Mucosa of rectum (tissue), 2 donors: ENCODE results near the gene SFXN3.

ENCODE experiments used
- H3K27ac ChIP-seq, 2 donors: one replicate each; pipeline ENCODE4 v1.7.0; 2013; ENCODE audit warnings: inconsistent platforms in 2 of 2, low read depth in 2 of 2, low read length in 2 of 2
- H3K27me3 ChIP-seq, 2 donors: one replicate each; pipeline ENCODE4 v1.7.0; 2013; ENCODE audit warnings: low read length in 2 of 2; ENCODE audit not compliant: control insufficient read depth in 2 of 2, insufficient read depth in 2 of 2
- H3K36me3 ChIP-seq, 2 donors: one replicate each; pipeline ENCODE4 v1.7.0; 2013; ENCODE audit warnings: low read length in 2 of 2; ENCODE audit not compliant: control insufficient read depth in 2 of 2, insufficient read depth in 2 of 2
- H3K4me1 ChIP-seq, 2 donors: one replicate each; pipeline ENCODE4 v1.7.0; 2013; ENCODE audit warnings: low read length in 2 of 2, mild to moderate bottlenecking in 1 of 2; ENCODE audit not compliant: control insufficient read depth in 2 of 2, insufficient read depth in 2 of 2
- H3K4me3 ChIP-seq, 2 donors: one replicate each; pipeline ENCODE4 v1.7.0; 2013; ENCODE audit warnings: low read length in 2 of 2
- H3K9ac ChIP-seq, 2 donors: one replicate each; pipeline ENCODE4 v1.7.0; 2013; ENCODE audit warnings: low read length in 2 of 2, low read depth in 1 of 2, mild to moderate bottlenecking in 1 of 2
- H3K9me3 ChIP-seq, 2 donors: one replicate each; pipeline ENCODE4 v1.7.0; 2013; ENCODE audit warnings: low read length in 2 of 2; ENCODE audit not compliant: control insufficient read depth in 2 of 2
- donor health status: healthy.
- donor health status: Normal muscosa, but diverticular disease.

The SFXN3 gene

DNA sequence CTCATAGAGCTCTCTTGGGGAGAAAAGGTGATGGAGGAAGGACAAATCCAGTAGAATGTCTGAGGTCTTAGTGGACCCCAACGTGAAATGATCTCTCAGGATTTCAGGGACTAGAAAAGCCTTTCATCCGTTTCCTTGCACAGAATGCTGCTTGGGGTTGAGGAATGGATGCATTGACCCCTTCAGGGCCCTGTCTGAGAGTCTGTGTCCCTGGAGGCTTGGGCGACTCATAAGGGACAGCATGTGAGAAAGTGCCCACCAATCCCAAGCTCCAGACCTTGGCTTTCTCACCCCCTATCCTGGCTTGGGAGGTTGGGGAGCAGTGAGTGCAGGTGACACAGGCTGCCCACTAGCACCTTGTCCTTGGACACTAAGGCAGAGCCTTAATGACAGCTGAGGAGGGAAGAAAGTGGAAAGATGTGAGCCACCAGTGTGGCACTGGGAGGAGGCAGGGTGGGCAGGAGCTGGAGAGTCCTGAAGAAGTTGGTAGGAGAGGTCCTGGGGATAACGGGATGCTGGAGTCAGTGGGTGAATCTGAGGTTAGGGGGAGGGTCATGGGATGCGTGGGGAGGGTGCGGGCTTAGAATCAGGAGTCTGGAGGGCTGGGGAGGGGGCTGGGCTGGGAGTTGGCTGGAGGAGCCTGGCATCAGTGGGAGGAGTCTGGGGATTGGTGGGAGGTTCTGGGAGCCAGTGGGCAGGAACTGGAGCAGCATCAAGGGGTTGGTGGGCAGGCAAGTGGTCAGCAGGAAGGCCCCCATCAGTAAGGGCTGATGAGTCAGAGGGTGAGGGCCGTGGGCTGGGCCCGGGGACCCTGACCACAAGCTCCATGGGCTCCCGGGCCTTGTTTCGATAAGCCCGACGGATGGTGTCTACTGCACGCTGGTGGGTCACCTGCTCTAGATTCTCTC is 22.9 kb upstream of the SFXN3 start:
- peak overlapping the region in 1 of 2 donors; percentile 17 for H3K27ac ChIP-seq
- H3K4me1 ChIP-seq: peaks cover 3 to 4% of the 10 kb centered on the region in 2 donors
- no peaks in the 10 kb centered on the region for H3K9me3 ChIP-seq
- H3K36me3 ChIP-seq: peaks cover 12 to 25% of the 10 kb centered on the region in 2 donors
- no peak overlapping the region for H3K4me3 ChIP-seq
- no peaks in the 10 kb centered on the region for H3K27me3 ChIP-seq
- no peak overlapping the region for H3K9ac ChIP-seq

DNA sequence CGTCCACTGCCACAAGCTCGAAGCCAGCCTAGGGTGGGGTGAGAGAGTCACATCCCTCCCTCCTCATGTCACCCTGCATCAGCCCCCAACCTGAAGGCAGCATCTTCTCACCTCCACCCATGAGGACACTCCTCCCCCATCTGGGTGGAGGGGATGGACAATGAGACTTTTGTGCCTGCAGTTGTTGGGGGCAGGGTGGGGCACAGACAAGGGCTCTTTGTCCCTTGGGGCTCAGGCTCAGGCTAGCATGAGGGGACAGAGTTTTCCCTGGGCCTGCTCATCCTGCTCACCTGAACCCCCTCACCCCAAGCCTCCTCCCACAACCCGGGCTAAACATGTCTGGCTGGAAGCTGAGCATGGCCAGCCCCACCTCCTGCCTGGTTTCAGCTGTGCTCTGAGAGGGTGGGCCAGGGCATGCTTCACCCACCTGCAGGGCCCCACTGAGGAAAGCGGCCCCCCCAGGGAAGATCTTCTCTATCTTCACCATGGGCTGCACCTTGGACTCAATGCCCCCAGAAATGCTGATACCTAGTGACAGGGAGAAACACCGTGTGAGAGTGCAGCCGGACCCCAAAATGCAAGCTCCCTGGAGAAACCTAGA is 22.1 kb upstream of the SFXN3 start:
- H3K4me3 ChIP-seq: no peak overlapping the region
- no peak overlapping the region for H3K27ac ChIP-seq
- no peaks in the 10 kb centered on the region for H3K27me3 ChIP-seq
- peaks cover 8 to 20% of the 10 kb centered on the region in 2 donors for H3K36me3 ChIP-seq
- no peak overlapping the region for H3K9ac ChIP-seq
- H3K9me3 ChIP-seq: no peaks in the 10 kb centered on the region
- H3K4me1 ChIP-seq: peaks cover 4% of the 10 kb centered on the region in 2 donors

GRCh38 chr10:101010329-101010728 is 20.7 kb upstream of the SFXN3 start:
- peaks cover 4% of the 10 kb centered on the region in 2 donors for H3K4me1 ChIP-seq

DNA sequence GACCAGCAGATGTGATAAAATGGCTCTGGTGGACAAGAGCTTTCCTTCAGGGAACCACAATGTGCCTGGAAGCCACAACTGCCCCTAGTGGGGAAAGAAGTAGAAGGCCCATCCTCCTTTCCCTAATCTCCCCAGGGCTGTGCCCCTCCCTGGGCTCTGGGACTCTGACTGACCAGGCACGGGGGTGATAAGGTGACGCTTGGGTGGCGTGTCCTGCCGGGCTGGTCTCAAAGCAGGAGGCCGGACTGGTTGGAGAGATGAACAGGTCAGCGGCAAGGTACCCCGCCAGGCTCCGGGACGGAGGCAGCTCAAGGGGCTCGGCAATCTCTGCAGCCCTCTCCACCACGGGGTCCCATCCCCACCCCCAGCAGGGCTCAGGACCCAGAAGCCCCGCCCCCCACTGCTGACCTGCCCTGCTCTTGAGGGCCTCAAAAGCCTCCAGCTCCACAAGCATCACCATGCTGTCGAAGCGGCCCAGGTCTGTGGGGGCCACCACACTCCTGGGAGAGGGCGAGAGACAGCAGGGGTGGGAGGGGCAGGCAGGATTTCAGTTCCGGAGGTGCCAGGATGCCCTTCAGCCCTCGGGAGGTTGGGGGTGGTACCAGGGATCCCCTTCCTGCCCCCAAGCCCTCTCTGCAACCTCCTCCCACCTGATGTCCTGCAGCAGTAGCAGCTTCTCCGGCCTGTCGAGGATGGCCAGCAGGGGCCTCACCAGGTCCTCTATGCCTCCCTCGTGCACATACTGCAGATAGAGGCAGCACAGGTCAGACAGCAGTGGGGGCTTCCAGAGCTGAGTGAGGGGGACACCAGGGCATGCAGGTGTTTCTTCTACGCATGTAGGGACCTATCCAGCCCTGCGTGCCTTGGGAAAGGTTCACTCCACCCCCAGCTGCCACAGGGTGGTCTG is 19.3 kb upstream of the SFXN3 start:
- H3K36me3 ChIP-seq: no peaks in the 10 kb centered on the region
- H3K9me3 ChIP-seq: no peaks in the 10 kb centered on the region
- peaks cover 4% of the 10 kb centered on the region in 2 donors for H3K4me1 ChIP-seq
- H3K4me3 ChIP-seq: no peak overlapping the region
- H3K9ac ChIP-seq: no peak overlapping the region
- H3K27me3 ChIP-seq: no peaks in the 10 kb centered on the region
- H3K27ac ChIP-seq: no peak overlapping the region

More at GRCh38 chr10:101010329-101010728, 20.7 kb upstream of the SFXN3 start:
- Histone ChIP-seq H3K27ac (no peak overlapping the region), H3K27me3 (no peaks in the 10 kb centered on the region), H3K4me3 (no peak overlapping the region), H3K36me3 (peaks cover 7 to 11% of the 10 kb centered on the region in 2 donors), H3K9ac (no peak overlapping the region), H3K9me3 (no peaks in the 10 kb centered on the region)

DNA sequence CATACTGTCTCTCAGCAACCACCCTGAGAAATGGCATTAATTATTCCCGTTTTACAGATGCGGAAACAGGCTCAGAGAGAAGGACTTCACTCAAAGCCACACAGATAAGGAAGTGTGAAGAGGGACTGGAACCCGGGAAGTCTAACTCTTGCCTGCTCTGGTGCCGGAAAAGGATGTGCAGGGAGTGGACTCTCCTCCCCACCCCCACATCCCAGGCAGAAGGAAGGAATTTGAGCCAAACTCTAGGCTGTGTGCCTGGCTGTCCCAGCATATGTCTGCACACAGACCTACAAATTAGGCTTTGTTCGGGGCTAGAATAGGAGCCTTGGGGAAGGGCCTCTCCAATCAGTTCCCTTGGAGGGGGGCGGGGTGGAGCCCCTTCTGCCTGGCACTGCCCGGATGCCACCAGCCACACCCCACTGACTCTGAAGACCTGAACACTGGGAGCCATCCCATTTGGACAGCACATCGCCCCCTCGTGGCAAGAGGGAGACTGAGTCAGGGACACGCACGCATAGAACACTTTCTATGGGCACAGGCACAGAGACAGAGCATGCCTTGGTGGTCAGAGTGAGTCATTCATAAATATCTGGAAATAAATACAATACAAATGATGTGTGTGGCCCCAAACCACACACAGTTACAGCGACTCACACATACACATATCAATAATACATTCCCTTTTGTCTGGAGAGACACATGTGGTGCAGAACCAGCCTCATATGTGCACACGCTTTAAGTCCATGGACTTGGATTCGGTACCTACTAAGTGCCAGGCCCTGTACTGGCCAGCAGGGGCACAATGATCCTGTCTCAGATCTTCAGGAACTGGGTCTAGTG is 18.3 kb upstream of the SFXN3 start:
- Histone ChIP-seq H3K27ac (peak overlapping the region in 1 of 2 donors; percentile 49), H3K4me1 (peaks cover 4% of the 10 kb centered on the region in 2 donors), H3K27me3 (no peaks in the 10 kb centered on the region), H3K4me3 (peak overlapping the region in 1 of 2 donors; percentile 1), H3K9me3 (no peaks in the 10 kb centered on the region), H3K36me3 (no peaks in the 10 kb centered on the region), H3K9ac (no peak overlapping the region)

DNA sequence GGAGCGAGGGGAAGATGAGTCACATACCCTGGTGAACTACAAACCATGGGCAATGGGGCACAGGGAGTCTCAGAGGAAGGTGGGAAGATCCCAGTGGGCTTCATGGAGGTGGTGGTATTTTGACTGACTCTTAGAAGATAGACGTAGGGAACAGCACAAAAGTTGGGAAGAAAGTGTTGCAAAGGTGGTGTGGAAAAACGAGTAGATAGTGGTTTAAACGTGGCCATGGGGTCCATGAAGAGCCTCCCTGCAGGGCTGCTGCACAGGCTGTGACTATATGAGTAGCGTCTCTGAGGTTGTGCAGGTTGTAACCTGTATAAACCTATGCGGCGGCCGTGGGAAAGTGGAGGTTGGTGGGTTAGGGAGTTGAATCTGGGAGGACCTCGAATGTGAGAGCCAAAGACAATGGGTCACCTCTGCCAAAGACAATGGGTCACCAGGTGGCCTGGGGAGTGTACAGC is 17.6 kb upstream of the SFXN3 start:
- Histone ChIP-seq H3K36me3 (no peaks in the 10 kb centered on the region), H3K27ac (no peak overlapping the region), H3K4me3 (peak overlapping the region in 1 of 2 donors; percentile 1), H3K27me3 (no peaks in the 10 kb centered on the region), H3K9ac (no peak overlapping the region), H3K4me1 (peaks cover 0 to 4% of the 10 kb centered on the region in 2 donors), H3K9me3 (no peaks in the 10 kb centered on the region)

DNA sequence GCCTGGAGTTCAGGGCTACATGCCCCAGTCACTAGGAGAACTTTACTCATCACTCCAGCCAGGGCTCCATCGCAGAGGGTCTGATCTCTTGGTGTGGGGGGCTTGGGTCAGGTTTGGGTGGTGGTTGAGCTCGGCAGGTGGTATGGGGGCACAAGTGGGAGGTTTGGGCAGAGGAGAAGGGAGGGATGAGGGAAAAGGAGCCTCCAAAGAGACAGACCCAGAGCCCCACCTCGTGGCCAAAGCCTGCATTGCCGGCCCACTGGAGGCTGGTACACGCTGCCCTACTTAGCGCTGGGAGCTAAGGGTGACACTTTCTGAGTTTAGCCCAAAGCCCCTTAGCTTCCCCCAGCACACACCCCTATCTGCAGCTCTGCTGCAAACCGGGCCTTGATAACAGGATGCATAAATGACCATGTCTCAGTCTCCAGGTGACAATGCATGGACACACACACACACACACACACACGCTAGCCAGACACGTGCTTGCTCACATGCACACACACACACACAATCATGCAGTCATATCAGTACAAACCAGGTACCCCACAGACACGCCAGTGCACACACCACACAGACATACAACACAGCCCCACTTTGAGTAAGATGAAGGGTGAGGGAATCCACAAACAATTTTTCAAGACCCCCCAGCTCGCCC is 16.7 kb upstream of the SFXN3 start:
- Histone ChIP-seq H3K9ac (no peak overlapping the region), H3K27ac (no peak overlapping the region), H3K4me3 (no peak overlapping the region), H3K27me3 (peaks cover 0 to 2% of the 10 kb centered on the region in 2 donors), H3K36me3 (no peaks in the 10 kb centered on the region), H3K9me3 (no peaks in the 10 kb centered on the region), H3K4me1 (peaks cover 4% of the 10 kb centered on the region in 2 donors)

DNA sequence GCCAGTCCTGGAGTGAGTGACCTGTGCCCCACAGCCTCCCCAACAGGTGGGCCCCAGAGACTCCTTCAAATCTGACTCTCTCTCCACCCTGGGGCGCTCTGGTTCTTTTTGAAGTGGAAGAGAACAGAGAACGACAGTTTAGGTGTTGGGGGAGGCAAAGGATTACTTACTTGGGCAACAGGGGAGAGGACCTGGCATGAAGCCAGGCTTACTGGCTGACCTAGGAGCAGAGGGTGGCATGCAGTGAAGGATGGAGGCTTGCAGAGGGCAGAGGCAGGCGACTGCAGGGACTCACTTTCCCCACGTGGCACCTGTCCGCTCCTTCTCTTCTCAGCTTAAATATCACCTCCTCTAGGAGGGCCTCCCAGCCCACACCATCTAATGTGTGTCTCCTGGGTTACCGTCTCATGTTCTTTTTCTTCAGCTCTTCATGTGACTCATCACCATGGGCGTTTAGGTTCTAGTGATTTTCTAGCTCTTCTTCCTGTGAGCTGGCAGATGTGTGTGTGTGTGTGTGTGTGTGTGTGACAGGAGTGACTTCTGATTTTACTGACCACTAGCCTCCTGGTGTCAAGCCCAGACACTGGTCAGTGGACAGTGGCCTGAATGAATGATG is 16.0 kb upstream of the SFXN3 start:
- Histone ChIP-seq H3K9ac (no peak overlapping the region), H3K4me1 (peaks cover 4% of the 10 kb centered on the region in 2 donors), H3K36me3 (no peaks in the 10 kb centered on the region), H3K27ac (no peak overlapping the region), H3K27me3 (peaks cover 0 to 2% of the 10 kb centered on the region in 2 donors), H3K4me3 (no peak overlapping the region), H3K9me3 (no peaks in the 10 kb centered on the region)
